Duodenal mucosa (tissue), 2 donors: Measurements from ENCODE around the gene SRM.
"Not testable (repeated sequence)": the region's sequence is repeated elsewhere in the genome, so short reads cannot be mapped to it uniquely, and the experiment has no call there.

Experiments used
- H3K27ac ChIP-seq: one replicate; pipeline ENCODE4 v1.7.0; 2013; ENCODE audit warnings: low read depth, low read length
- H3K27me3 ChIP-seq, 2 donors: one replicate each; pipeline ENCODE4 v1.7.0; 2013; ENCODE audit warnings: low read length in 2 of 2, control low read depth in 1 of 2; ENCODE audit not compliant: insufficient read depth in 2 of 2, control insufficient read depth in 1 of 2
- H3K36me3 ChIP-seq, 2 donors: one replicate each; pipeline ENCODE4 v1.7.0; 2013; ENCODE audit warnings: low read length in 2 of 2, control low read depth in 1 of 2; ENCODE audit not compliant: insufficient read depth in 2 of 2, control insufficient read depth in 1 of 2
- H3K4me1 ChIP-seq, 2 donors: one replicate each; pipeline ENCODE4 v1.7.0; 2013; ENCODE audit warnings: low read length in 2 of 2, control low read depth in 1 of 2; ENCODE audit not compliant: insufficient read depth in 2 of 2, control insufficient read depth in 1 of 2
- H3K4me3 ChIP-seq, 2 donors: one replicate each; pipeline ENCODE4 v1.7.0; 2013; ENCODE audit warnings: low read length in 2 of 2, low read depth in 1 of 2
- H3K9ac ChIP-seq, 2 donors: one replicate each; pipeline ENCODE4 v1.7.0; 2013; ENCODE audit warnings: low read length in 2 of 2, low read depth in 1 of 2
- H3K9me3 ChIP-seq, 2 donors: one replicate each; pipeline ENCODE4 v1.7.0; 2013; ENCODE audit warnings: low read length in 2 of 2, control low read depth in 1 of 2; ENCODE audit not compliant: control insufficient read depth in 1 of 2

The SRM gene

GRCh38 chr1:11065796-11066195, 6.0 kb upstream of the SRM start:
- peaks cover 2 to 11% of the 10 kb centered on the region in 2 donors for H3K4me1 ChIP-seq
- H3K9ac ChIP-seq = no peak overlapping the region
- H3K36me3 ChIP-seq = peaks cover 25 to 57% of the 10 kb centered on the region in 2 donors
- no peaks in the 10 kb centered on the region for H3K27me3 ChIP-seq
- no peak overlapping the region for H3K27ac ChIP-seq
- H3K9me3 ChIP-seq = no peaks in the 10 kb centered on the region
- no peak overlapping the region for H3K4me3 ChIP-seq

- H3K9me3 ChIP-seq = no peaks in the 10 kb centered on the region
- no peaks in the 10 kb centered on the region for H3K27me3 ChIP-seq
- H3K9ac ChIP-seq = no peak overlapping the region
- H3K27ac ChIP-seq = no peak overlapping the region
- H3K36me3 ChIP-seq = peaks cover 21 to 49% of the 10 kb centered on the region in 2 donors
- no peak overlapping the region for H3K4me3 ChIP-seq
- H3K4me1 ChIP-seq = peaks cover 5 to 15% of the 10 kb centered on the region in 2 donors
Observed at GRCh38 chr1:11064942-11065341, 5.1 kb upstream of the SRM start.

DNA sequence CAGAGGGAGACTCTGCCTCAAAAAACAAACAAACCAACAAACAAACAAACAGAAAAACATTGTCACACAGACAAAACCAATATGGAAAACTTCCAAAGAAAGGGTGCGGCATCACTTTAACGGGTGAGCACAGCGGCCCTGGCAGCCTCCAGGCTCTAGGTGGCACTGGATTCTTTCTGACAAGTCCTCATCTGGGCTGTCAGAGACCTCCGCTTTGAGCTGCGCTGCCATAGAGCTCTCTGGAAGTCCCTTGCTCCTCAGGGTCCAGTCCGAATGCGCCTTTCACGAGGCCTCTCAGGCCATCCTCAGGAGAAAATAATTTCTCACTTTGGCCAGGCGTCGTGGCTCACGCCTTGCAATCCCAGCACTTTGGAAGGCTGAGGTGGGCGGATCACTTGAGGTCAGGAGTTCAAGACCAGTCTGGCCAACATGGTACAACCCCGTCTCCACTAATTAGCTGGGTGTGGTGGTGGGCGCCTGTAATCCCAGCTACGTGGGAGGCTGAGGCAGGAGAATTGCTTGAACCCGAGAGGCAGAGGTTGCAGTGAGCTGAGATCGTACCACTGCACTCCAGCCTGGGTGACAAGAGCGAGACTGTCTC, 4.2 kb upstream of the SRM start:
- not testable (repeated sequence) for H3K9me3 ChIP-seq, H3K27ac ChIP-seq, H3K9ac ChIP-seq, H3K4me3 ChIP-seq, H3K27me3 ChIP-seq
- Histone ChIP-seq H3K36me3 (peaks cover 14 to 40% of the 10 kb centered on the region in 2 donors), H3K4me1 (peaks cover 7 to 19% of the 10 kb centered on the region in 2 donors)

- Histone ChIP-seq H3K27me3 (no peaks in the 10 kb centered on the region), H3K27ac (no peak overlapping the region), H3K9me3 (no peaks in the 10 kb centered on the region), H3K36me3 (peaks cover 11 to 30% of the 10 kb centered on the region in 2 donors), H3K4me3 (no peak overlapping the region), H3K4me1 (peaks cover 14 to 25% of the 10 kb centered on the region in 2 donors), H3K9ac (no peak overlapping the region)
Observed at GRCh38 chr1:11062965-11063401, 3.2 kb upstream of the SRM start.

GRCh38 chr1:11061652-11062365, 2.0 kb upstream of the SRM start:
- Histone ChIP-seq H3K9ac (peak overlapping the region in 1 of 2 donors; percentile 5), H3K36me3 (peaks cover 5 to 30% of the 10 kb centered on the region in 2 donors), H3K9me3 (no peaks in the 10 kb centered on the region), H3K4me3 (peak overlapping the region in 1 of 2 donors; percentile 21), H3K27ac (no peak overlapping the region), H3K27me3 (no peaks in the 10 kb centered on the region), H3K4me1 (peaks cover 14 to 25% of the 10 kb centered on the region in 2 donors)

DNA sequence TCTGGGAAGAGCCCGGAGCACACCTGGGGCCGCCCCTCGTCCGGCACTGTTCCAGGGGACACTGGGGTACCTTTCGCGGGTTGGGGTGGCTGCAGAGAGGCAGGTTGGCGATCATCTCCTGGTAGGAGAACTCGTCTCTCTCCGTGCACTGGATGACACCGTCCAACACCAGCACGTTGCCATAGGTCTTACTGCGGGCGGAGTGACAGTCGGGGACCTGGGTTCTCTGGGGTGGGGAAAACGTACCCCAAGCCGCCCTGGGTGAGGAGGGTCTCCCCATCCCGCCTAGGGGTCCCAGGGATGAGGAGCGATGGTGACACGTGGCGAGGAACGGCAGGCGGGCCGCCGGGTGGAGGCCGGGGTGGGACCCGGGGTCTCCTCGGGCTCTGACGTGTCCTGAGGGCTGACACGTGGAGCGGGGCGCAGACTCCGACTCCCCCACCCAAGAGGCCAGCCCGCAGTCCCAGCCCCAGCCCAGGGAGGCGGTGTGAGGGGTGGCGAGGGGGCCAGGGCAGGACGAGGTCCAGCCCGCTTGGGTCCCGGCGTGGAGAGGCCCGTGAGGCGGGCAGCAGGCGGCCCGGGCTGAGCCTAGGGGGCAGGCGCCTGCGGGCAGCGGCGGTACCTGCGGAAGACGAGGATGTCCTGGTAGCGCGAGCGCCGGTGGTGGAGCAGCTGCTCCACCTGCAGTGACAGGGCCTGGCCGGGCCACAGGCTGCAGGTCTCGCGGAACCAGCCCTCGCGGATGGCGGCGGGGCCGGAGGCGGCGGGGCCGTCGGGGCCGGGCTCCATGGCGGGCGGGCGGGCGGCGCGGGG, 457 bp downstream of the SRM start:
- Histone ChIP-seq H3K4me1 (peaks cover 14 to 25% of the 10 kb centered on the region in 2 donors), H3K9ac (peak overlapping the region; percentile 56 to 77), H3K36me3 (peaks cover 0 to 25% of the 10 kb centered on the region in 2 donors), H3K27me3 (no peaks in the 10 kb centered on the region), H3K27ac (no peak overlapping the region), H3K9me3 (no peaks in the 10 kb centered on the region), H3K4me3 (peak overlapping the region; percentile 71 to 83)

DNA sequence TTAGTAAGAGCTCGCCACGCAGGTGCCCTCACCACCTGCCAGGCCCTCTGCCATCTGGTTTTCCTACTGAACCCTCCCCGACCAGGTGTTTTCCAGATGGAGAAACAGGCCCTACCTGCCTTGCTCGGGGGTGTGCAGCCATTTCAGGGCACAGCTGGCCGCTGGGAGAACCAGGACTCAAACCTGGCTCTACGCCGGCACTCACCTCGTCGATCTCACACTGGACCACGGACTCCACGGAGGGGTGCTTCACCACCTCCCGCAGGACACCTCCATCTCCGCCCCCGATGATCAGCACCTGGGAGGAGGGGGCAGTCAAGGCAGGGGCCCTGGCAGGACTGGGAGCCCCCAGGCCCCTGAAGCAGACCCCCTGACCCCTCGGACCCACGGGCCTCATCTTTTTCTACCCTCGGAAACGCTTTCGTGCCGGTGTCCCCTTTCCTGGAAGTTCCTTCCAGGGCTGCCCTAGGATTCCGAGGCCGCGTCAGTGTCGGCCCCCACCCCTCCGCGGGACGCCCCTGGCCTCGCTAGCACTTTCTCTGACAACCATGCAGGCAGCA, 1.1 kb downstream of the SRM start:
- Histone ChIP-seq H3K36me3 (peaks cover 0 to 22% of the 10 kb centered on the region in 2 donors), H3K4me3 (peak overlapping the region; percentile 71 to 83), H3K9me3 (no peaks in the 10 kb centered on the region), H3K27me3 (no peaks in the 10 kb centered on the region), H3K27ac (no peak overlapping the region), H3K4me1 (peaks cover 14 to 25% of the 10 kb centered on the region in 2 donors), H3K9ac (peak overlapping the region; percentile 56 to 77)

DNA sequence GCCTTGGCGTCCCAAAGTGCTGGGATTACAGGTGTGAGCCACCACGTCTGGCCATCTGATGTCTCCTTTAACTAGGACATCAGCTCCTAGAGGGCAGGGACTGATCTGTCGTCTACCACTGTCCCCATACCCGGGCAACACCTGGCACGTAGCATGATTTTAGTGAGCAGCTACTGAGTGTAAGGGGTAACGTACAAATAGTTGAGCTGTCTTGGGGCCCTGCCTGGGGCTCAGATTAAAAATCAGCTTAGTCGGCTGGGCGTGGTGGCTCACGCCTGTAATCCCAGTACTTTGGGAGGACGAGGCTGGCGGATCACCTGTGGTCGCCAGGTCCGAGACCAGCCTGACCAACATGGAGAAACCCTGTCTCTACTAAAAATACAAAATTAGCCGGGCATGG, 1.8 kb downstream of the SRM start:
- H3K4me1 ChIP-seq = peaks cover 15 to 27% of the 10 kb centered on the region in 2 donors
- H3K9ac ChIP-seq = no peak overlapping the region
- H3K4me3 ChIP-seq = no peak overlapping the region

GRCh38 chr1:11057477-11057876, 2.3 kb downstream of the SRM start:
- H3K9me3 ChIP-seq = no peaks in the 10 kb centered on the region
- no peak overlapping the region for H3K9ac ChIP-seq
- H3K27me3 ChIP-seq = no peaks in the 10 kb centered on the region
- H3K27ac ChIP-seq = no peak overlapping the region
- peaks cover 18 to 32% of the 10 kb centered on the region in 2 donors for H3K4me1 ChIP-seq
- H3K36me3 ChIP-seq = peaks cover 0 to 22% of the 10 kb centered on the region in 2 donors
- H3K4me3 ChIP-seq = no peak overlapping the region

More for the DNA sequence above, 1.8 kb downstream of the SRM start:
- Histone ChIP-seq H3K36me3 (peaks cover 0 to 22% of the 10 kb centered on the region in 2 donors), H3K27me3 (no peaks in the 10 kb centered on the region), H3K9me3 (no peaks in the 10 kb centered on the region), H3K27ac (no peak overlapping the region)
